T-helper 1 cell treated with Interleukin-12 subunit alpha and Interleukin-12 subunit beta and Interleukin-4 antibody, amounts not matched to agents 30 ng/mL and 1 ng/mL, for 36 hours (primary cell): ENCODE results near the gene RNF114. TPM values are rescaled to one million over a fixed set of nuclear protein-coding genes. Genes with fewer than 3 reads are reported as not detected.

ENCODE experiments used
- total RNA-seq: library from RNA; stranded (reverse); gene quantifications from 2 replicates; pipeline ENCODE4 v1.2.3, GENCODE V29; 2022

RNF114 gene
- total RNA-seq, 1 donor from 2014 or later = 58.3 TPM

Other genes starting within 250 kb of the RNF114 start
- 32.2 and 34.4 TPM in 2 replicates for gene B4GALT5, start 222.5 kb upstream of the RNF114 start, total RNA-seq
- 30.0 and 30.7 TPM in 2 replicates for gene SLC9A8, start 123.6 kb upstream of the RNF114 start, total RNA-seq
- 10.2 and 11.0 TPM in 2 replicates for gene SPATA2, start 20.9 kb upstream of the RNF114 start, total RNA-seq
- 0.39 and 0.51 TPM in 2 replicates for gene SNAI1, start 46.6 kb downstream of the RNF114 start, total RNA-seq
- gene UBE2V1, start 176.8 kb downstream of the RNF114 start, total RNA-seq = 134 and 148 TPM in 2 replicates
- 33.7 and 33.9 TPM in 2 replicates for gene PEDS1, start 217.3 kb downstream of the RNF114 start, total RNA-seq